ENCODE measurements around the gene NUTF2.
"Not testable (repeated sequence)": the region's sequence is repeated elsewhere in the genome, so short reads cannot be mapped to it uniquely, and the experiment has no call there.

The NUTF2 gene

DNA sequence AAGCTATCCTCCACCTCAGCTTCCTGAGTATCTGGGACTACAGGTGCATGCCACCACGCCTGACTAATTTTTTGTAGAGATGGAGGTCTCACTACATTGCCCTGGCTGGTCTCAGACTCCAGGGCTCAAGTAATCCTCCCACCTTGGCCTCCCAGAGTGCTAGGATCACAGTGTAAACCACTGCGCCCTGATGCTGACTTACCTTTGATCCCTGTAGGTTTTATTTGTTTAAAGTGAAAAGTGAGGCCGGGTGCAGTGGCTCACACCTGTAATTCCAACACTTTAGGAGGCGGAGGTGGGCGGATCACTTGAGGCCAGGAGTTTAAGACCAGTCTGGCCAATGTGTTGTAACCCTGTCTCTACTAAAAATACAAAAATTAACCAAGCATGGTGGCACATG, 55.0 kb downstream of the NUTF2 start:
- no peak for TF ChIP-seq CTCF (IDR thresholded peaks at IDR 0.05; ENCODE audit: low read depth, low read length)
- H3K4me3 ChIP-seq (ENCODE audit: low read depth, low read length) = no peak overlapping the region

GRCh38 chr16:67902831-67903230, 56.1 kb downstream of the NUTF2 start:
- no peak for TF ChIP-seq CTCF (IDR thresholded peaks at IDR 0.05; ENCODE audit: low read depth, low read length)
- no peak overlapping the region for H3K4me3 ChIP-seq (ENCODE audit: low read depth, low read length)

DNA sequence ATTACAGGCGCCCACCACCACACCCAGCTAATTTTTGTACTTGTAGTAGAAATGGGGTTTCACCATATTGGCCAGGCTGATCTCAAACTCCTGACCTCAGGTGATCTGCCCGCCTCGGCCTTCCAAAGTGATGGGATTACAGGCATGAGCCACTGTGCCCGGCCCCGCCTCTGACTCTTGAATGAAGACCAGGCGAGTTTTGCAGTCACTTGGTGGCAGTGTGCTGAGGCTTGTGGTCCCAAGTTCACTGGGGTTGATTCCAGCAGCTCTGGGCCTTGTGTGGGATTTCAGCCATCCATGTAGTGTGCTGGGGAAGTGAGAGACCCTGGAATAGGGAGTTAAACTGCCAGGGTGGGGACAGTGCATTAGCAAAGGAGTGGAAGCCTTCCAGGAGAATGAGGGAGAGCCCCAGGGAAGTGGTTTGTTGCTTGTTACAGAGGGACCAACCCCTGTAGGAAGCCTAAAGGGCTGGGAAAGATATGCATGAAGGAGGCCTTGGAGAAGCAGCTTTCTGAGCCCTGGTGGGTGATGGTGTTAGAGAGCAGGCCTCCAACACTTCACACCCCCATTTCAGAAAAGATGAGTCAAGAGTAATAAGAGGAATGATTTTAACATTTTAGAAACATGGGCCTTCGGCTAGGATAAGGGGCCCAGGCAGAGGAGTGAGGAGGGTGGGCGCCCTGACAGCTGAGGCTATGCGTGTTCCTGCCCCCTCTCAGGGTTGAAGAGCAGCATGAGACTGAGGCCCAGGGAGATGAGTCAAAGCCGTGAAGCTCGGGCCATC, 60.9 kb downstream of the NUTF2 start:
- no peak for TF ChIP-seq CTCF (IDR thresholded peaks at IDR 0.05; ENCODE audit: low read depth, low read length)
- no peak overlapping the region for H3K4me3 ChIP-seq (ENCODE audit: low read depth, low read length)

- no peak for TF ChIP-seq CTCF (IDR thresholded peaks at IDR 0.05; ENCODE audit: low read depth, low read length)
- H3K4me3 ChIP-seq (ENCODE audit: low read depth, low read length) = no peak overlapping the region
Measured at GRCh38 chr16:67909056-67909742, 62.5 kb downstream of the NUTF2 start.

- no peak overlapping the region for H3K4me3 ChIP-seq (ENCODE audit: low read depth, low read length)
- no peak for TF ChIP-seq CTCF (IDR thresholded peaks at IDR 0.05; ENCODE audit: low read depth, low read length)
Measured at GRCh38 chr16:67910158-67910557, 63.4 kb downstream of the NUTF2 start.

- no peak for TF ChIP-seq CTCF (IDR thresholded peaks at IDR 0.05; ENCODE audit: low read depth, low read length)
- no peak overlapping the region for H3K4me3 ChIP-seq (ENCODE audit: low read depth, low read length)
Measured at GRCh38 chr16:67914758-67915495, 68.2 kb downstream of the NUTF2 start.

GRCh38 chr16:67915496-67915769, 68.7 kb downstream of the NUTF2 start:
- not testable (repeated sequence) for H3K4me3 ChIP-seq (ENCODE audit: low read depth, low read length)
